Neuronal stem cell (in vitro differentiated cells): Measurements from ENCODE around the gene GXYLT2.
A peak's percentile ranks its signal among the peaks of the same experiment; 100 is the strongest.
"Not testable (repeated sequence)": the region's sequence is repeated elsewhere in the genome, so short reads cannot be mapped to it uniquely, and the experiment has no call there.

Experiments
- DNase-seq: peaks from one replicate; pipeline ENCODE4 v3.0.0-alpha.2; 2013; ENCODE audit warnings: low spot score
- H2AFZ ChIP-seq: one replicate; pipeline ENCODE4 v1.6.1; 2013; ENCODE audit warnings: mild to moderate bottlenecking, low read length, inconsistent platforms
- H2AK5ac ChIP-seq: 2 replicates; pipeline ENCODE4 v1.6.1; 2013; ENCODE audit warnings: low read depth, mild to moderate bottlenecking, inconsistent platforms, low read length, moderate library complexity, mixed read lengths
- H2BK120ac ChIP-seq: 2 replicates; pipeline ENCODE4 v1.6.1; 2013; ENCODE audit warnings: low read depth, mild to moderate bottlenecking, inconsistent platforms, low read length, moderate library complexity, mixed read lengths
- H2BK12ac ChIP-seq: one replicate; pipeline ENCODE4 v1.6.1; 2013; ENCODE audit warnings: low read length, inconsistent platforms
- H2BK15ac ChIP-seq: 2 replicates; pipeline ENCODE4 v1.6.1; 2013; ENCODE audit warnings: mild to moderate bottlenecking, low read length, inconsistent platforms, mixed read lengths
- H2BK5ac ChIP-seq: one replicate; pipeline ENCODE4 v1.6.1; 2013; ENCODE audit warnings: inconsistent platforms, mild to moderate bottlenecking, low read length, moderate library complexity
- H3K14ac ChIP-seq: one replicate; pipeline ENCODE4 v1.6.1; 2013; ENCODE audit warnings: low read length, inconsistent platforms
- H3K18ac ChIP-seq: 2 replicates; pipeline ENCODE4 v1.6.1; 2013; ENCODE audit warnings: low read length, inconsistent platforms
- H3K23ac ChIP-seq: 2 replicates; pipeline ENCODE4 v1.6.1; 2013; ENCODE audit warnings: low read depth, mild to moderate bottlenecking, mixed read lengths, low read length, inconsistent platforms; ENCODE audit not compliant: poor library complexity
- H3K27ac ChIP-seq: replicated peaks from 3 replicates; pipeline ENCODE4 v1.5.1; 2013; ENCODE audit warnings: low read length, inconsistent platforms
- H3K27me3 ChIP-seq, 3 experiments: 2 replicates each; pipeline ENCODE4 v1.6.1; 2013; ENCODE audit warnings: low read length in 3 of 3, mild to moderate bottlenecking in 2 of 3, inconsistent platforms in 1 of 3, low read depth in 1 of 3, mixed read lengths in 1 of 3, moderate library complexity in 1 of 3; ENCODE audit not compliant: control insufficient read depth in 3 of 3, insufficient read depth in 3 of 3
- H3K36me3 ChIP-seq, 2 donors: replicated peaks in 1 of 2; 2 replicates each; pipeline ENCODE4 v1.6.1; 2013; ENCODE audit warnings: low read length in 2 of 2; ENCODE audit not compliant: control insufficient read depth in 2 of 2, insufficient read depth in 2 of 2
- H3K4ac ChIP-seq: 2 replicates; pipeline ENCODE4 v1.6.1; 2013; ENCODE audit warnings: inconsistent platforms, mild to moderate bottlenecking, low read length, moderate library complexity
- H3K4me1 ChIP-seq, 2 donors: 1 replicate in 1 of 2; 2 replicates in 1 of 2; pipeline ENCODE4 v1.6.1; 2013; ENCODE audit warnings: low read length in 2 of 2, low read depth in 1 of 2; ENCODE audit not compliant: control insufficient read depth in 2 of 2, insufficient read depth in 1 of 2
- H3K4me2 ChIP-seq: one replicate; pipeline ENCODE4 v1.6.1; 2013; ENCODE audit warnings: mild to moderate bottlenecking, low read length, inconsistent platforms; ENCODE audit not compliant: insufficient read depth, poor library complexity, severe bottlenecking
- H3K4me3 ChIP-seq, 2 donors: 2 replicates each; pipeline ENCODE4 v1.5.1; 2013; ENCODE audit warnings: low read length in 2 of 2, mild to moderate bottlenecking in 2 of 2, inconsistent platforms in 1 of 2, moderate library complexity in 1 of 2
- H3K79me1 ChIP-seq: one replicate; pipeline ENCODE4 v1.6.1; 2013; ENCODE audit warnings: low read depth, mild to moderate bottlenecking, inconsistent platforms, low read length, moderate library complexity
- H3K9ac ChIP-seq: one replicate; pipeline ENCODE4 v1.6.1; 2013; ENCODE audit warnings: mild to moderate bottlenecking, low read depth, low read length, inconsistent platforms; ENCODE audit not compliant: poor library complexity
- H3K9me3 ChIP-seq, 2 donors: replicated peaks in 1 of 2; 2 replicates each; pipeline versions ENCODE3 to v1.6.1; 2013; ENCODE audit warnings: low read length in 2 of 2, mild to moderate bottlenecking in 2 of 2, inconsistent platforms in 1 of 2, low read depth in 1 of 2, mixed read lengths in 1 of 2, moderate library complexity in 1 of 2; ENCODE audit not compliant: control insufficient read depth in 2 of 2, insufficient read depth in 1 of 2
- H4K8ac ChIP-seq: one replicate; pipeline ENCODE4 v1.6.1; 2013; ENCODE audit warnings: low read depth, mild to moderate bottlenecking, inconsistent platforms, low read length, moderate library complexity
- H4K91ac ChIP-seq: one replicate; pipeline ENCODE4 v1.6.1; 2013; ENCODE audit warnings: low read length, low read depth, mild to moderate bottlenecking, inconsistent platforms; ENCODE audit not compliant: poor library complexity
- WGBS, 2 donors: extraction: QIAGEN DNeasy Blood & Tissue Kit; methylation state at CpG; one replicate each; pipeline ENCODE4 v1.1.7; 2013; ENCODE audit warnings: missing lambda C conversion rate in 2 of 2, mixed read lengths in 1 of 2; ENCODE audit not compliant: insufficient read length in 2 of 2, insufficient replicate concordance in 1 of 2; ENCODE audit errors: extremely low coverage in 2 of 2; 5-methylcytosine and 5-hydroxymethylcytosine counted together

GXYLT2 gene

DNA sequence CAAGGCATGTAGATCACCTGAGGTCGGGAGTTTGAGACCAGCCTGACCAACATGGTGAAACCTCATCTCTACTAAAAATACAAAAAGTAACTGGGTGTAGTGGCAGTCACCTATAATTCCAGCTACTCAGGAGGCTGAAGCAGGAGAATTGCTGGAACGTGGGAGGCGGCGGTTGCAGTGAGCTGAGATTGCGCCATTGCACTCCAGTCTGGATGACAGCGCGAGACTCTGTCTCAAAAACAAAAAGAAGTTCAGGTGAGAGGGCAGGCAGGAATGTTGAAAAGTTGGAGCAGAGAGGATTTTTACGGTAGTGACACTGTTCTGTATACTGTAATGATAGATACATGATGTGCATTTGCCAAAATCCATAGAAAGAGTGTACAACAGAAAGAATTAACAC, 31.7 kb downstream of the GXYLT2 start:
- peaks cover 0 to 36% (median 0%) of the 10 kb centered on the region in 3 experiments for H3K27me3 ChIP-seq
- H3K14ac ChIP-seq: no peak overlapping the region
- no peak overlapping the region for H2AK5ac ChIP-seq
- no peak overlapping the region for H2BK120ac ChIP-seq
- no peak overlapping the region for H3K23ac ChIP-seq
- no peaks in the 10 kb centered on the region for H3K79me1 ChIP-seq
- no peak overlapping the region for H2BK15ac ChIP-seq
- H3K4me1 ChIP-seq: no peaks in the 10 kb centered on the region
- no peak overlapping the region for H2BK12ac ChIP-seq
- H4K8ac ChIP-seq: no peak overlapping the region
- no peak overlapping the region for H2AFZ ChIP-seq
- DNase-seq: no peak
- no peak overlapping the region for H3K4me3 ChIP-seq
- H3K36me3 ChIP-seq: no peaks in the 10 kb centered on the region
- no peak overlapping the region for H3K4ac ChIP-seq
- H3K9me3 ChIP-seq: no peaks in the 10 kb centered on the region
- no peak overlapping the region for H3K9ac ChIP-seq
- no peak overlapping the region for H3K4me2 ChIP-seq
- WGBS, 2 donors: no CpG with 5 or more reads among the region's 8 CpGs
- no peak overlapping the region for H2BK5ac ChIP-seq
- no peak overlapping the region for H3K27ac ChIP-seq
- no peak overlapping the region for H3K18ac ChIP-seq
- no peak overlapping the region for H4K91ac ChIP-seq

GRCh38 chr3:72924055-72924454, 36.2 kb downstream of the GXYLT2 start:
- no peak overlapping the region for H3K9ac ChIP-seq
- H3K36me3 ChIP-seq: no peaks in the 10 kb centered on the region
- no peak overlapping the region for H3K18ac ChIP-seq
- no peak overlapping the region for H3K23ac ChIP-seq
- no peak overlapping the region for H3K4ac ChIP-seq
- H3K4me3 ChIP-seq: no peak overlapping the region
- H3K27me3 ChIP-seq: peaks cover 0 to 46% (median 0%) of the 10 kb centered on the region in 3 experiments
- no peak overlapping the region for H2AK5ac ChIP-seq
- no peak overlapping the region for H3K4me2 ChIP-seq
- no peak overlapping the region for H2BK12ac ChIP-seq
- H2AFZ ChIP-seq: no peak overlapping the region
- H2BK5ac ChIP-seq: no peak overlapping the region
- no peaks in the 10 kb centered on the region for H3K9me3 ChIP-seq
- H2BK15ac ChIP-seq: no peak overlapping the region
- no peak overlapping the region for H3K27ac ChIP-seq
- DNase-seq: no peak
- no peak overlapping the region for H2BK120ac ChIP-seq
- H4K91ac ChIP-seq: no peak overlapping the region
- WGBS, 2 donors: no CpG with 5 or more reads among the region's 3 CpGs
- H3K4me1 ChIP-seq: no peaks in the 10 kb centered on the region
- H3K14ac ChIP-seq: no peak overlapping the region
- no peak overlapping the region for H4K8ac ChIP-seq
- H3K79me1 ChIP-seq: no peaks in the 10 kb centered on the region

- H2AK5ac ChIP-seq, H2BK12ac ChIP-seq, H4K91ac ChIP-seq, H4K8ac ChIP-seq, H2BK5ac ChIP-seq, H3K9me3 ChIP-seq, H2BK120ac ChIP-seq, H3K27ac ChIP-seq, H3K4me2 ChIP-seq, H3K18ac ChIP-seq, H3K9ac ChIP-seq, H3K14ac ChIP-seq, H3K79me1 ChIP-seq, H3K4me3 ChIP-seq, DNase-seq, H3K4ac ChIP-seq, H2AFZ ChIP-seq, H3K36me3 ChIP-seq, H2BK15ac ChIP-seq, H3K4me1 ChIP-seq: not testable (repeated sequence)
- no CpG with 5 or more reads among the region's 51 CpGs for WGBS, 2 donors
- peak overlapping the region; percentile 80 for H3K23ac ChIP-seq
- peaks cover 0 to 44% (median 0%) of the 10 kb centered on the region in 3 experiments for H3K27me3 ChIP-seq
These were observed 41.2 kb downstream of the GXYLT2 start for GRCh38 chr3:72928781-72929735.

DNA sequence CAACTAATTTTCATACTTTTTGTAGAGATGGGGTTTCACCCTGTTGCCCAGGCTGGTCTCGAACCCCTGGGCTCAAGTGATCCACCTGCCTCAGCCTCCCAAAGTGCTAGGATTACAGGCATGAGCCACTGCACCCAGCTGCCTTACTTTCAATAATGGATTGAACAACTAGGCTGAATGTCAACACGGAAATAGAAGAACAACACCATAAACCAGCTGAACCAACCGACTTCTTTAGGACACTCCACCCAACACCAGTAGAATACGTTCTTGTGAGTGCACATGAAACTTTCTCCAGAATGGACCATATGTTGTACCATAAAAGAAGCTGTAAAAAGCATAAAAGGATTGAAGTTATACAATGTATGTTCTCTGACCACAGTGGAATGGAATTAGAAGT, 42.9 kb downstream of the GXYLT2 start:
- no peaks in the 10 kb centered on the region for H3K4me1 ChIP-seq
- no peak overlapping the region for H2BK120ac ChIP-seq
- no peak overlapping the region for H2AK5ac ChIP-seq
- no peak overlapping the region for H3K27ac ChIP-seq
- H2BK5ac ChIP-seq: no peak overlapping the region
- H3K79me1 ChIP-seq: peaks cover 2% of the 10 kb centered on the region
- H3K4ac ChIP-seq: no peak overlapping the region
- H3K27me3 ChIP-seq: peaks cover 0 to 47% (median 0%) of the 10 kb centered on the region in 3 experiments
- H4K91ac ChIP-seq: no peak overlapping the region
- H3K36me3 ChIP-seq: no peaks in the 10 kb centered on the region
- no peak overlapping the region for H3K18ac ChIP-seq
- no peak overlapping the region for H2BK12ac ChIP-seq
- DNase-seq: no peak
- no peak overlapping the region for H3K4me2 ChIP-seq
- no peaks in the 10 kb centered on the region for H3K9me3 ChIP-seq
- no CpG with 5 or more reads among the region's 4 CpGs for WGBS, 2 donors
- no peak overlapping the region for H3K23ac ChIP-seq
- no peak overlapping the region for H3K14ac ChIP-seq
- H3K9ac ChIP-seq: no peak overlapping the region
- H3K4me3 ChIP-seq: no peak overlapping the region
- H2BK15ac ChIP-seq: no peak overlapping the region
- no peak overlapping the region for H4K8ac ChIP-seq
- H2AFZ ChIP-seq: no peak overlapping the region
